ENCODE results near the gene DDB1.

DNA sequence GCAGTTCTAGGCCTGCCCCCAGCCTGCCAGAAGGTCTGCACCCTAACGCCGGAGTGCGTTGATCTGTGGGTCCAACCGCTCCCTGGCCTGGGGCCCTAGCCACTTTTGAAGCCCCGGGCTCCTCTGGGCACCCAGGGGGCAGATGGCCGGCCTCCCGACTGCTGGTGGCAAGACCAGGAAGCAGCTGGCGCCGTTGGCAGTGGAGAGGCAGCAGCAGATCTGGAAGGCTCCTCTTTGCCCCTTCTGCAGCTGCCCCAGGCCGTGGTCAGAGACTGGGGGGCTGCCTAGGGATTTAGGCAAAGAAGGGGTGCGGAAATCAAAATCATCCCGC, 37.3 kb downstream of the DDB1 start:
- TF ChIP-seq, protein P1, sequence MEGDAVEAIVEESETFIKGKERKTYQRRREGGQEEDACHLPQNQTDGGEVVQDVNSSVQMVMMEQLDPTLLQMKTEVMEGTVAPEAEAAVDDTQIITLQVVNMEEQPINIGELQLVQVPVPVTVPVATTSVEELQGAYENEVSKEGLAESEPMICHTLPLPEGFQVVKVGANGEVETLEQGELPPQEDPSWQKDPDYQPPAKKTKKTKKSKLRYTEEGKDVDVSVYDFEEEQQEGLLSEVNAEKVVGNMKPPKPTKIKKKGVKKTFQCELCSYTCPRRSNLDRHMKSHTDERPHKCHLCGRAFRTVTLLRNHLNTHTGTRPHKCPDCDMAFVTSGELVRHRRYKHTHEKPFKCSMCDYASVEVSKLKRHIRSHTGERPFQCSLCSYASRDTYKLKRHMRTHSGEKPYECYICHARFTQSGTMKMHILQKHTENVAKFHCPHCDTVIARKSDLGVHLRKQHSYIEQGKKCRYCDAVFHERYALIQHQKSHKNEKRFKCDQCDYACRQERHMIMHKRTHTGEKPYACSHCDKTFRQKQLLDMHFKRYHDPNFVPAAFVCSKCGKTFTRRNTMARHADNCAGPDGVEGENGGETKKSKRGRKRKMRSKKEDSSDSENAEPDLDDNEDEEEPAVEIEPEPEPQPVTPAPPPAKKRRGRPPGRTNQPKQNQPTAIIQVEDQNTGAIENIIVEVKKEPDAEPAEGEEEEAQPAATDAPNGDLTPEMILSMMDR (conservative IDR thresholded peaks at IDR 0.05; ENCODE audit: low read depth, low read length): no peak
- TF ChIP-seq CHD1 (IDR thresholded peaks at IDR 0.05; ENCODE audit: low read depth, low read length): no peak
- TF ChIP-seq SMC3 (IDR thresholded peaks at IDR 0.05; ENCODE audit: low read depth, low read length): no peak
- TF ChIP-seq, protein P2, sequence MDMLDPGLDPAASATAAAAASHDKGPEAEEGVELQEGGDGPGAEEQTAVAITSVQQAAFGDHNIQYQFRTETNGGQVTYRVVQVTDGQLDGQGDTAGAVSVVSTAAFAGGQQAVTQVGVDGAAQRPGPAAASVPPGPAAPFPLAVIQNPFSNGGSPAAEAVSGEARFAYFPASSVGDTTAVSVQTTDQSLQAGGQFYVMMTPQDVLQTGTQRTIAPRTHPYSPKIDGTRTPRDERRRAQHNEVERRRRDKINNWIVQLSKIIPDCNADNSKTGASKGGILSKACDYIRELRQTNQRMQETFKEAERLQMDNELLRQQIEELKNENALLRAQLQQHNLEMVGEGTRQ (IDR thresholded peaks at IDR 0.05; ENCODE audit: low read depth, low read length): no peak
